Measurements from ENCODE around the gene LCN2. TPM values are rescaled to one million over a fixed set of nuclear protein-coding genes. Genes with fewer than 3 reads are reported as not detected.

Gene LCN2
- total RNA-seq, 1 donor from 2014 or later = not detected

GRCh38 chr9:128114326-128115186 is 34.7 kb upstream of the LCN2 start:
- no peak for DNase-seq (ENCODE audit: low read depth)

GRCh38 chr9:128115187-128116103 is 33.8 kb upstream of the LCN2 start:
- peak; percentile 77 for DNase-seq (ENCODE audit: low read depth)

GRCh38 chr9:128116104-128117083 is 32.9 kb upstream of the LCN2 start:
- no peak for DNase-seq (ENCODE audit: low read depth)

- DNase-seq (ENCODE audit: low read depth) = peak; percentile 90
Measured at GRCh38 chr9:128117613-128118471, 31.4 kb upstream of the LCN2 start.

GRCh38 chr9:128118472-128118857 is 30.8 kb upstream of the LCN2 start:
- no peak for DNase-seq (ENCODE audit: low read depth)

GRCh38 chr9:128118971-128119665 is 30.1 kb upstream of the LCN2 start:
- peak; percentile 70 for DNase-seq (ENCODE audit: low read depth)

GRCh38 chr9:128120061-128120740 is 29.1 kb upstream of the LCN2 start:
- no peak for DNase-seq (ENCODE audit: low read depth)

- no peak for DNase-seq (ENCODE audit: low read depth)
Measured at GRCh38 chr9:128120741-128121465, 28.4 kb upstream of the LCN2 start.

GRCh38 chr9:128121466-128121810 is 27.8 kb upstream of the LCN2 start:
- DNase-seq (ENCODE audit: low read depth) = no peak

GRCh38 chr9:128121924-128122808 is 27.1 kb upstream of the LCN2 start:
- DNase-seq (ENCODE audit: low read depth) = no peak

GRCh38 chr9:128122809-128123175 is 26.5 kb upstream of the LCN2 start:
- no peak for DNase-seq (ENCODE audit: low read depth)

- DNase-seq (ENCODE audit: low read depth) = no peak
Measured at GRCh38 chr9:128123451-128124080, 25.7 kb upstream of the LCN2 start.

- DNase-seq (ENCODE audit: low read depth) = no peak
Measured at GRCh38 chr9:128124451-128124850, 24.8 kb upstream of the LCN2 start.

- DNase-seq (ENCODE audit: low read depth) = peak; percentile 38
Measured at GRCh38 chr9:128124873-128125579, 24.2 kb upstream of the LCN2 start.

- no peak for DNase-seq (ENCODE audit: low read depth)
Measured at GRCh38 chr9:128125580-128126354, 23.5 kb upstream of the LCN2 start.
